Measurements from ENCODE around the gene YKT6.

GRCh38 chr7:44172352-44172751 lies 28.4 kb upstream of the YKT6 start:
- TF ChIP-seq CTCF (IDR thresholded peaks at IDR 0.05) = no peak
- TF ChIP-seq POLR2A (IDR thresholded peaks at IDR 0.05) = no peak
